Measurements from ENCODE around the gene LAIR2. TPM values are rescaled to one million over a fixed set of nuclear protein-coding genes. Genes with fewer than 3 reads are reported as not detected.

Gene LAIR2
- total and polyA plus RNA-seq, 2 of the 13 experiments (the other 11 are each of a cell fraction or from before 2014, with no cell fraction given) = 1.3 to 1.9 TPM

GRCh38 chr19:54462655-54463530 lies 39.7 kb upstream of the LAIR2 start (continued):
- TF ChIP-seq TFDP1 (CRISPR knock-in tag; IDR thresholded peaks at IDR 0.05; ENCODE audit: borderline replicate concordance) (peak; percentile 68; the same call in 1 of the 2 replicates), YEATS2 (CRISPR knock-in tag; IDR thresholded peaks at IDR 0.05; ENCODE audit: borderline replicate concordance) (no peak), ZBTB4 (CRISPR knock-in tag; IDR thresholded peaks at IDR 0.05; ENCODE audit: borderline replicate concordance) (no peak), RERE (CRISPR knock-in tag; IDR thresholded peaks at IDR 0.05; ENCODE audit: low read depth) (no peak), ZNF101 (CRISPR knock-in tag; IDR thresholded peaks at IDR 0.05; ENCODE audit: borderline replicate concordance, low read depth) (no peak), STAG1 (CRISPR knock-in tag; IDR thresholded peaks at IDR 0.05) (no peak; the same call in 1 of the 2 replicates), ZNF784 (CRISPR knock-in tag; IDR thresholded peaks at IDR 0.05; ENCODE audit: borderline replicate concordance) (peak; percentile 86), NR3C1 (CRISPR knock-in tag; IDR thresholded peaks at IDR 0.05) (no peak), ZNF724P (CRISPR knock-in tag; IDR thresholded peaks at IDR 0.05; ENCODE audit: borderline replicate concordance) (peak; percentile 91; the same call in 1 of the 2 replicates), FOXA1 (IDR thresholded peaks at IDR 0.05) (no peak), FOXA1 (CRISPR knock-in tag; IDR thresholded peaks at IDR 0.05) (no peak), CBX5 (CRISPR knock-in tag; IDR thresholded peaks at IDR 0.05; ENCODE audit: borderline replicate concordance) (no peak), RBM39 (IDR thresholded peaks at IDR 0.05; ENCODE audit: low read depth, low read length, poor library complexity, severe bottlenecking) (no peak), MXI1 (IDR thresholded peaks at IDR 0.05; ENCODE audit: borderline replicate concordance, low read depth, low read length) (no peak), RCOR2 (CRISPR knock-in tag; IDR thresholded peaks at IDR 0.05) (no peak), ZNF343 (CRISPR knock-in tag; IDR thresholded peaks at IDR 0.05) (no peak), HDAC2 (CRISPR knock-in tag; IDR thresholded peaks at IDR 0.05) (no peak; the same call in 1 of the 2 replicates), DDIT3 (CRISPR knock-in tag; IDR thresholded peaks at IDR 0.05) (no peak)
